ENCODE data around the gene EFCAB5.

DNA sequence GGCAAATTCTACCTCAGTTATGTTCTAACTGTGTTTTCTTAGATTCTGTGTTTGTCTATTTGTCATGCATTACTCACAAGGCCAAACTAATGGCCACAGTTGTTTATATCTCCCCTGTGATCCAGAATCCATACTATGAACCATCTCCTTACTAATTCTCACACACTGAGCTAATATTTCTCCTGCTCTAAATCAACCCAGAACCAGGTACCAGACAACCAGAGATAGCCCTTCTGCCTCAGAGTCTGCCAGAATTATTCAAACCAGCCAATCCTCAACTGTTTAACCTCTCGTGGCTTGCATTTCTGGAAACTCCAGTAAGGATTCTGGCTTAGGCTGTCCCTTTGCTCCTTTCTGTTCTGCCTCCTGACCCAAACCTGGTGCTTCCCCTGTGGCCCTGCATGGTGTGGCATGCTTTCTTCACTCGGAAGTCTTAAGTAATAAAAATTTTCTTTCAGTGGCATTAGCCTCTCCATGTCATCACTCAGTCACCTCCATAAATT lies 59.4 kb downstream of the EFCAB5 start:
- TF ChIP-seq CTCF (optimal IDR thresholded peaks at IDR 0.05 in 1 of 3, IDR thresholded peaks at IDR 0.05 in 1 of 3, conservative IDR thresholded peaks at IDR 0.05 in 1 of 3; ENCODE audit: extremely low read depth in 1 of 3, insufficient read depth in 2 of 3, low read length in 3 of 3) (no peak), EZH2 (IDR thresholded peaks at IDR 0.05; ENCODE audit: low read length) (no peak)

Data from keratinocyte (primary cell).